SK-N-SH treated with all-trans-retinoic acid at 6 μM for 48 hours (cell line): ENCODE measurements around the gene TMPRSS5.

Source experiments
- ZFP3 ChIP-seq: fragments of 250-450 bp; sonication (Bioruptor Pico); IDR thresholded peaks from 2 replicates; pipeline ENCODE4 v1.5.0; 2020; ENCODE audit warnings: mild to moderate bottlenecking, moderate library complexity
- ZNF70 ChIP-seq: fragments of 450-650 bp; formaldehyde crosslinking; IDR thresholded peaks from 2 replicates; pipeline ENCODE4 v1.5.0; 2020; ENCODE audit warnings: mild to moderate bottlenecking, moderate library complexity

- TF ChIP-seq ZNF70 (CRISPR knock-in tag) (no peak), ZFP3 (CRISPR knock-in tag) (no peak)
These were observed at the start of gene TMPRSS5 for GRCh38 chr11:113705871-113706655.
